ENCODE results near the gene ALCAM. TPM values are rescaled to one million over a fixed set of nuclear protein-coding genes. Genes with fewer than 3 reads are reported as not detected.

Gene ALCAM
- total RNA-seq, 1 experiment from 2014 or later: 32.3 TPM

DNA sequence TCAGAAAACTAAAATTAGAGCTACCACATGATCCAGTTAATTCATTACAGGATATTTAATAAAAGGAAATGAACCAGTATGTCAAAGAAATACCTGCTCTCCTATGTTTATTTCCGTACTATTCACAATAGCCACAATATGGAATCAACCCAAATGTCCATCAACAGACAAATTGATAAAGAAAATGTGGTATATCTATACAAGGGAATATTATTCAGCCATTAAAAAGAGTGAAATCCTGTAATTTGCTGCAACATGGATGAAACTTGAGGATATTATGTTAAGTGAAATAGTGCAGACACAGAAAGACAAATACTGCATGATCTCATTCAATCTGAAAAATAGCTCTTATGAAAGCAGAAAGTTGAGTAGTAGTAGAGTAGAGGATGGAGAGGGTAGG is 33.7 kb upstream of the ALCAM start:
- H3K27ac ChIP-seq (ENCODE audit: low read length): no peak overlapping the region

DNA sequence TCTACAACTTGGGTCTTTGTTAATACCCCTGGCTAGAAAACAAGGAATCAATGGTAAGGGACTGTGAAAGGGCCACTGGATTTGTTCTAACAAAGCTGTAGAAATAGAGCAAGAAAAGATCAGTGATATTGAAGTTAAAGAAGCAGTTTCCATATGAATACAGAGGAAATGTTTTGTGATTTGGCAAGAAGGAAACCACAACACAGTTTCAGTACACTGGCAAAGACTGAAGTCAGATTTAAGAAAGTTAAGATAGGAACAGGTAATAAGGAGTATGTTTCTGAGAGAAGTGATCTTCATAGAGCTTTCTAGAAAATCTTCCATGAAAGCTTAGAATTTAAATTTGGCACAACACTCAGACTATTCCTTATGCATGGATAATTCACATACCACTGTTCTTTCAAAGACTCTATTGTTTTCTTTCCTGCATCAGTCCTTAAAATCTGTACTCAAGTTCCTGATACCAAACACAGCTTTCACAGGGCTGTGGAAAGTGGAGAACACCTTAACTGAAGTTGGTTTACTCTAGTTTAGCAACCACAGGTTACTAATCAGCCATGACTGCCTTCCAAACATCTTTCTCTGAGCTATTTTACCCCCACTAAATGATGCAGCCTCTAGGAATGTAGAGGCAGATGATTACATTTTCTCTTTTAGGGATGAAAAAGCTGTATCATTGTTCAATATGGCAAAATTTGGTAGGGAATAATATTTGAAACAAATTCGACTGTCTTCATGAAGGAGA is 32.4 kb upstream of the ALCAM start:
- BruUV-seq (replicated peaks): no TSS peak
- Histone ChIP-seq H3K9me3 (ENCODE audit: control insufficient read depth, insufficient read depth, low read depth, low read length) (0 out of 2 replicates have a peak, but pooled peaks cover 3% of the 10 kb centered on the region), H3K36me3 (ENCODE audit: control insufficient read depth, insufficient read depth, low read length) (no peaks in the 10 kb centered on the region), H3K27me3 (ENCODE audit: control insufficient read depth, insufficient read depth, low read length) (no peaks in the 10 kb centered on the region), H3K27ac (ENCODE audit: low read length) (no peak overlapping the region), H3K4me1 (ENCODE audit: control insufficient read depth, insufficient read depth, low read length) (no peaks in the 10 kb centered on the region), H3K4me3 (ENCODE audit: low read depth in 2 of 2, low read length in 2 of 2) (no peak overlapping the region)
- in situ Hi-C loops (cut with HindIII; ENCODE audit: low pct_unique_long_range_greater_than_20kb, low sequenced_read_pairs): no loop called here
- DNase-seq (ENCODE audit: low read depth, low spot score) (no peak), ATAC-seq (no peak)
- POLR2A ChIA-PET: no interaction called here
- CTCF ChIA-PET: no interaction called here
- no peak for TF ChIP-seq POLR2AphosphoS5 (IDR thresholded peaks at IDR 0.05; ENCODE audit: low read depth, low read length)
- TF ChIP-seq SIN3A (IDR thresholded peaks at IDR 0.05; ENCODE audit: borderline replicate concordance, insufficient read depth, low read depth, low read length): no peak
- TF ChIP-seq, protein P1, sequence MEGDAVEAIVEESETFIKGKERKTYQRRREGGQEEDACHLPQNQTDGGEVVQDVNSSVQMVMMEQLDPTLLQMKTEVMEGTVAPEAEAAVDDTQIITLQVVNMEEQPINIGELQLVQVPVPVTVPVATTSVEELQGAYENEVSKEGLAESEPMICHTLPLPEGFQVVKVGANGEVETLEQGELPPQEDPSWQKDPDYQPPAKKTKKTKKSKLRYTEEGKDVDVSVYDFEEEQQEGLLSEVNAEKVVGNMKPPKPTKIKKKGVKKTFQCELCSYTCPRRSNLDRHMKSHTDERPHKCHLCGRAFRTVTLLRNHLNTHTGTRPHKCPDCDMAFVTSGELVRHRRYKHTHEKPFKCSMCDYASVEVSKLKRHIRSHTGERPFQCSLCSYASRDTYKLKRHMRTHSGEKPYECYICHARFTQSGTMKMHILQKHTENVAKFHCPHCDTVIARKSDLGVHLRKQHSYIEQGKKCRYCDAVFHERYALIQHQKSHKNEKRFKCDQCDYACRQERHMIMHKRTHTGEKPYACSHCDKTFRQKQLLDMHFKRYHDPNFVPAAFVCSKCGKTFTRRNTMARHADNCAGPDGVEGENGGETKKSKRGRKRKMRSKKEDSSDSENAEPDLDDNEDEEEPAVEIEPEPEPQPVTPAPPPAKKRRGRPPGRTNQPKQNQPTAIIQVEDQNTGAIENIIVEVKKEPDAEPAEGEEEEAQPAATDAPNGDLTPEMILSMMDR (IDR thresholded peaks at IDR 0.05): no peak
- TF ChIP-seq, protein P2, sequence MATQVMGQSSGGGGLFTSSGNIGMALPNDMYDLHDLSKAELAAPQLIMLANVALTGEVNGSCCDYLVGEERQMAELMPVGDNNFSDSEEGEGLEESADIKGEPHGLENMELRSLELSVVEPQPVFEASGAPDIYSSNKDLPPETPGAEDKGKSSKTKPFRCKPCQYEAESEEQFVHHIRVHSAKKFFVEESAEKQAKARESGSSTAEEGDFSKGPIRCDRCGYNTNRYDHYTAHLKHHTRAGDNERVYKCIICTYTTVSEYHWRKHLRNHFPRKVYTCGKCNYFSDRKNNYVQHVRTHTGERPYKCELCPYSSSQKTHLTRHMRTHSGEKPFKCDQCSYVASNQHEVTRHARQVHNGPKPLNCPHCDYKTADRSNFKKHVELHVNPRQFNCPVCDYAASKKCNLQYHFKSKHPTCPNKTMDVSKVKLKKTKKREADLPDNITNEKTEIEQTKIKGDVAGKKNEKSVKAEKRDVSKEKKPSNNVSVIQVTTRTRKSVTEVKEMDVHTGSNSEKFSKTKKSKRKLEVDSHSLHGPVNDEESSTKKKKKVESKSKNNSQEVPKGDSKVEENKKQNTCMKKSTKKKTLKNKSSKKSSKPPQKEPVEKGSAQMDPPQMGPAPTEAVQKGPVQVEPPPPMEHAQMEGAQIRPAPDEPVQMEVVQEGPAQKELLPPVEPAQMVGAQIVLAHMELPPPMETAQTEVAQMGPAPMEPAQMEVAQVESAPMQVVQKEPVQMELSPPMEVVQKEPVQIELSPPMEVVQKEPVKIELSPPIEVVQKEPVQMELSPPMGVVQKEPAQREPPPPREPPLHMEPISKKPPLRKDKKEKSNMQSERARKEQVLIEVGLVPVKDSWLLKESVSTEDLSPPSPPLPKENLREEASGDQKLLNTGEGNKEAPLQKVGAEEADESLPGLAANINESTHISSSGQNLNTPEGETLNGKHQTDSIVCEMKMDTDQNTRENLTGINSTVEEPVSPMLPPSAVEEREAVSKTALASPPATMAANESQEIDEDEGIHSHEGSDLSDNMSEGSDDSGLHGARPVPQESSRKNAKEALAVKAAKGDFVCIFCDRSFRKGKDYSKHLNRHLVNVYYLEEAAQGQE (IDR thresholded peaks at IDR 0.05; ENCODE audit: insufficient read depth in 1 of 2, low read depth in 2 of 2, low read length in 1 of 2): no peak
- TF ChIP-seq TCF7L2 (IDR thresholded peaks at IDR 0.05; ENCODE audit: low read depth, low read length): no peak
- intact Hi-C loops (cut with micrococcal nuclease; ENCODE audit: unreplicated experiment): no loop called here

More for the DNA sequence above, 33.7 kb upstream of the ALCAM start:
- H3K27me3 ChIP-seq (ENCODE audit: control insufficient read depth, insufficient read depth, low read length): no peaks in the 10 kb centered on the region
- in situ Hi-C loops (cut with HindIII; ENCODE audit: low pct_unique_long_range_greater_than_20kb, low sequenced_read_pairs) (no loop called here), intact Hi-C loops (cut with micrococcal nuclease; ENCODE audit: unreplicated experiment) (no loop called here)
- ATAC-seq (no peak), DNase-seq (ENCODE audit: low read depth, low spot score) (no peak)
- no peaks in the 10 kb centered on the region for H3K36me3 ChIP-seq (ENCODE audit: control insufficient read depth, insufficient read depth, low read length)
- BruUV-seq (replicated peaks): no TSS peak
- H3K4me1 ChIP-seq (ENCODE audit: control insufficient read depth, insufficient read depth, low read length): no peaks in the 10 kb centered on the region
- no peak overlapping the region for H3K4me3 ChIP-seq (ENCODE audit: low read depth in 2 of 2, low read length in 2 of 2)
- H3K9me3 ChIP-seq (ENCODE audit: control insufficient read depth, insufficient read depth, low read depth, low read length): 0 out of 2 replicates have a peak, but pooled peaks cover 2% of the 10 kb centered on the region
- POLR2A ChIA-PET: no interaction called here
- CTCF ChIA-PET: no interaction called here
- TF ChIP-seq, protein P2 (IDR thresholded peaks at IDR 0.05; ENCODE audit: insufficient read depth in 1 of 2, low read depth in 2 of 2, low read length in 1 of 2): no peak
- TF ChIP-seq, protein P1 (IDR thresholded peaks at IDR 0.05): no peak
- TF ChIP-seq POLR2AphosphoS5 (IDR thresholded peaks at IDR 0.05; ENCODE audit: low read depth, low read length) (no peak), TCF7L2 (IDR thresholded peaks at IDR 0.05; ENCODE audit: low read depth, low read length) (no peak), SIN3A (IDR thresholded peaks at IDR 0.05; ENCODE audit: borderline replicate concordance, insufficient read depth, low read depth, low read length) (no peak)

All from Panc1 (cell line).